Non-pigmented ciliary epithelial cell (primary cell): ENCODE results near the gene EXOC3L1.
A peak's percentile ranks its signal among the peaks of the same experiment; 100 is the strongest.

ENCODE experiments used
- DNase-seq: peaks from one replicate; pipeline ENCODE4 v3.0.0-alpha.2; 2010; ENCODE audit warnings: low read depth

The EXOC3L1 gene

GRCh38 chr16:67197704-67198103 lies 7.8 kb upstream of the EXOC3L1 start:
- DNase-seq, result no peak

GRCh38 chr16:67196881-67197280 lies 6.9 kb upstream of the EXOC3L1 start:
- no peak for DNase-seq

GRCh38 chr16:67195676-67196075 lies 5.7 kb upstream of the EXOC3L1 start:
- DNase-seq, result no peak

- no peak for DNase-seq
Observed at GRCh38 chr16:67194260-67194659, 4.3 kb upstream of the EXOC3L1 start.

- no peak for DNase-seq
Observed at GRCh38 chr16:67193536-67193935, 3.6 kb upstream of the EXOC3L1 start.

- DNase-seq, result no peak
Observed at GRCh38 chr16:67192781-67193361, 2.9 kb upstream of the EXOC3L1 start.

- DNase-seq, result peak; percentile 65
Observed at GRCh38 chr16:67191995-67192681, 2.2 kb upstream of the EXOC3L1 start, which contains the start of gene E2F4. E2F4 (plus strand) TSS chr16:67192155; CDS start chr16:67192228, 73 bp downstream.

- no peak for DNase-seq
Observed at GRCh38 chr16:67191411-67191994, 1.6 kb upstream of the EXOC3L1 start.

GRCh38 chr16:67190448-67191399 lies 788 bp upstream of the EXOC3L1 start:
- no peak for DNase-seq

GRCh38 chr16:67188798-67189197 lies 1.1 kb downstream of the EXOC3L1 start:
- DNase-seq, result no peak

GRCh38 chr16:67188323-67188722 lies 1.6 kb downstream of the EXOC3L1 start:
- DNase-seq, result no peak

- no peak for DNase-seq
Observed at GRCh38 chr16:67187175-67187890, 2.6 kb downstream of the EXOC3L1 start.

- DNase-seq, result no peak
Observed at GRCh38 chr16:67186550-67186950, 3.4 kb downstream of the EXOC3L1 start.

- DNase-seq, result no peak
Observed at GRCh38 chr16:67185651-67186134, 4.2 kb downstream of the EXOC3L1 start.

GRCh38 chr16:67184995-67185650 lies 4.8 kb downstream of the EXOC3L1 start:
- peak; percentile 57 for DNase-seq

GRCh38 chr16:67184453-67184994 lies 5.4 kb downstream of the EXOC3L1 start:
- DNase-seq, result no peak

GRCh38 chr16:67183627-67184452 lies 6.1 kb downstream of the EXOC3L1 start, which contains the start of gene MATCAP1:
MATCAP1 (minus strand) TSS chr16:67183963; CDS start chr16:67180610, 3,353 bp downstream.
- DNase-seq, result peak; percentile 92

GRCh38 chr16:67183284-67183626 lies 6.7 kb downstream of the EXOC3L1 start:
- DNase-seq, result no peak

- DNase-seq, result no peak
Observed at GRCh38 chr16:67182288-67182687, 7.6 kb downstream of the EXOC3L1 start.

GRCh38 chr16:67181346-67181745 lies 8.6 kb downstream of the EXOC3L1 start:
- no peak for DNase-seq
